ENCODE measurements around the gene ZNF658.
"Not testable (repeated sequence)": the region's sequence is repeated elsewhere in the genome, so short reads cannot be mapped to it uniquely, and the experiment has no call there.

- TF ChIP-seq CTCF (conservative IDR thresholded peaks at IDR 0.05; ENCODE audit: low read length); EZH2phosphoT487 (IDR thresholded peaks at IDR 0.05; ENCODE audit: borderline replicate concordance): not testable (repeated sequence)
These were observed at the start of gene ZNF658 for GRCh38 chr9:66900490-66901131.
